ENCODE data around the gene ARHGDIA.

DNA sequence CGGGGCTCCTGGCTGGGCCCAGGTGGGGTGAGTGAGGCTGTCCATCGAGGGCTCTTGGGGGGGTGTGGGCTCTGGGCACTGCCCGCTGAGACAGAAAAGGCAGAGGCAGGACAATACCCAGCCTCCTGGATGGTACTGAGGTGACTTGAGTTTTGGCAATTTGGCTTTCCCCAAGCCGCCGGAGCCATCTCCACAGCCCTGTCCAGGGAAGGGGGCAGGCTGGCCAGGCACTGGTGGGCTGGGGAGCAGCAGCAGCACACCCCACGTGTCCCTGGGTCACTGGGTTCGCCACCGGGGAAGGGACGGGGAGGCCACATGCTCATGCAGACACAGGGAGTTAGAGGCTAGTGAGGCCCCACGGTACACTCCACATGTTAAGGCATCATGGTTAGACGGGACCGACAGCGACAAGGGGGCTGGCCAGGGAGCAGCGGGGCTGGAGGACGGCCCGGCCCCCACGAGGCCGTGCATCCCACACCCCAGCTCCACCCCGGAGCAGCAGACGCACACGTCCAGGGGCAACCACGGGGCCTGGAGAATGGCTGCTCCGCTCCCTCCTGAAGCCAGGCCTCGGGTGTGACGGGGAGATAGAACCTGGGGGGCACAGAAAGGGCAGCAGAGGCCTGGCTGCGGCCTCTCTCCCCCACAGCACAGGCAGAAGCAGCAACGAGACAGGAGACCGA lies 3.0 kb downstream of the ARHGDIA start:
- TF ChIP-seq POLR2A (IDR thresholded peaks at IDR 0.05; ENCODE audit: low read depth, low read length) (no peak; the same call in none of the 2 replicates), POLR2AphosphoS5 (IDR thresholded peaks at IDR 0.05; ENCODE audit: low read depth, low read length) (peak; percentile 44; the same call in 1 of the 2 replicates), TAF1 (IDR thresholded peaks at IDR 0.05; ENCODE audit: low read depth, low read length) (no peak), PAX5 (IDR thresholded peaks at IDR 0.05; ENCODE audit: insufficient read depth, low read length, severe bottlenecking) (no peak), POU2F2 (IDR thresholded peaks at IDR 0.05; ENCODE audit: low read depth, low read length) (no peak), SPI1 (IDR thresholded peaks at IDR 0.05; ENCODE audit: low read depth, low read length) (no peak)

All from GM12891 (cell line).